KBM-7 (cell line): ENCODE measurements around the gene KCNAB1.
"Not testable (repeated sequence)": the region's sequence is repeated elsewhere in the genome, so short reads cannot be mapped to it uniquely, and the experiment has no call there.

Experiments
- DNase-seq: peaks from one replicate; pipeline ENCODE4 v3.0.0-alpha.2; 2015
- in situ Hi-C: fragments of 300-500 bp; cut with MboI; formaldehyde crosslinking; loops from 2 replicates; pipeline ENCODE4 v1.14.3; 2020; ENCODE audit warnings: low sequenced_read_pairs, low pct_unique_long_range_greater_than_20kb, mixed read lengths

The KCNAB1 gene

DNA sequence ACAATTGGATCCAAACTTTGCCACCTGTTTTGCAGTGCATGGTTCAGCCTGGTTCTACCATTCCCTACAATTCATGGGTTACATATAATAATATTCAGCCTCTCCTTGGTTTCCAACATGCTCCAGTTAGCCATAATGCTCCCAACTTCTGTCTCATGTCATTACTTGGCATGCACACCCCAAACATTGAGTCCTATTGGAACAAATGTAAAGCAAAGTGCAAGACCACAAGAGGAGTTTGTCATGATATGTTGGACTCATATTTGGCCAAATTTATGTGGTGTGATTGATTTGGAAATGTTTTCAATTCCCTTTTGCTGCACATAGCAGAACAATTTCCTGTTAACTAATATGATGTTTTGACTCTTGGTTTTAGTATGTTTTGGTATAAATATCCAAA is 50.2 kb downstream of the KCNAB1 start:
- in situ Hi-C loops: no loop called here
- DNase-seq: no peak

DNA sequence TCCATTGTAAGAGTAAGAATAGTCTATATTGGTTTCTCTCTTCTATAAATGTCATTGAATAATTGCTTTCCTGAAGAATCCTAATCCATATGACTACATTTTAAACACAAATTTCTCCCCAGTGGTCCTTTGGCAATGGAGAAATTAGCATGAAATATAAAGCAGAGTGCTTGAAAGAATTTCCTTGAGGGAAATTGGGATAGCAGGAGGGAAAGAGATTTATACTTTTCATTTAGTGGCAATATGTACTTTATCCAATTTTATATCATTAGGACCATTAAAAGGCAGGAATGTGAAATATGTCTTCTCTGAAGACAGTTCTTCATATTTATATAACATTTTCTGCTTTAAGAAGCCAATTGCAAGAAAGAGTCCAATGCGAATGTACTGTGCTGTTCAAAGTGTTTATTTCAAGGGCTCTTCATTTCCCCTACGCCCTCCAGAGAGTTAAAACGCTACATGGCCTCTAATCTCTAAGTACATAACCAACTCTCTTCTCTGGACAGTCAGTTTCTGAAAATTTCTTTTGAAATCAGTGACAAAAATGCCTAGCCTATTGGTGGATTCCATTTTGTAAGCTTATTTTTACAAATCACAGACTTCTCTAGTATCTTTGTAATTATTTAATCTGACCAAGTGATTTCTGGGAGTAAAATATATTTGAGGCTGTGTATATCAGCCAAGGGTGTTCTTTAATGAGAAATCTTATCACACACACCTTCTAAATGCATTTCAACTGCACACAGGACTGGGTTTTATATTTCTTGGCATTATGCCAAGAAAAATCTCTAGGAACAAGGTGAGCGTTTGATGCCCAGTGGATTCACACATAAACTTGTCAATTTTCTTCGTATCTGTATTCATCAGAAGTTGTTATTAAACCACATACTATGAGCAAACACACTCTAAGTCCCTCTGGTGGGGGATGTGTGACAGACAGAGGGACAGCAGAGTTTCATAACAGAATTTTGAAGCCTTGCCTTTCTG is 51.2 kb downstream of the KCNAB1 start:
- in situ Hi-C loops: no loop called here
- no peak for DNase-seq

DNA sequence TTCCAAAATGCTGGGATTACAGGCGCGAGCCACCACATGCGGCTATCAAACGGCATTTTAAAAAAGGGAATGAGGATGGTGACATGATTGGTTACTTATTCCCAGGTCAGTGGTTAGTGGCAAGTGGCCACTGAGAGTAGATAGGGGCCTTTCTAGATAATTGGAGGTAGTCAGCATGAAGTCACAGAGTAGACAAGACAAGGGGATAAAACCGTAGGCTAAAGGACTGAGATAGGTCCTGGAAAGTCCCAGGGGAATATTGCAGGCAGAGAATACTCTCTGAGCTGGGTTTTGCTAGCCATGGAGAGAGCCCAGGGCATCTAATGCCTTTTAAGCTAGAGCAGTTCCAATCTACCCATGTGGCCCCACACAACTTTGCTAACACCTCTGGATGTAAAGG is 52.2 kb downstream of the KCNAB1 start:
- in situ Hi-C loops: no loop called here
- no peak for DNase-seq

DNA sequence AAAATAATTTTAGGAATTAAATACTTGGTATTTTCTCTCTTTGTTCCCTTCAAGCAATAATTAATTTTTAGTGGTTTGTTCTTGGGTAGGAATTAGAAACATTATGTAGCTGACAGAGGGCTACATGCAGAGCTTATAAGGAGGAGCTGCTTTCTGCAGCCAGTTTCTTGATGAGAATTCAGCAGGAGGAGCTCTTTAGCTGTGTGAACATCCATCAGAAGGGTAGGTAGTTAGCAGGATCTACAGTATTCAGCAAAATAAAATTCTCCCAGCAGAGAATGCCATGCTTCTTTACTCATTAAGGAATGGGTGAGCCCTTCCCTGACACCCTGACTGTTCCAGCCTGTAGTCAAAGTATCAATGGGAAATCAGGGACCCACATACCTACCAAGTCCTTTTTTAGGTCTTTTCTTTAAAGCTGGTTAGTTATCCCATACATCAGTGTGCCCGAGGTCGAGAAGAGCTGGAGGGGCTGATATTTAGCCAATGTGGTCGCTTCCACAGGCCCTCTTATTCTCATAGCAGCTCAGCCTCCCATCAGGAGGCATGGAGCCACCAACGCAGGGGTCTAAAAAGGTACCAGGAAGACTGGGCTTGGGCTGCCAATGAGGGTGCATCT is 54.0 kb downstream of the KCNAB1 start:
- no peak for DNase-seq
- in situ Hi-C loops: no loop called here

DNA sequence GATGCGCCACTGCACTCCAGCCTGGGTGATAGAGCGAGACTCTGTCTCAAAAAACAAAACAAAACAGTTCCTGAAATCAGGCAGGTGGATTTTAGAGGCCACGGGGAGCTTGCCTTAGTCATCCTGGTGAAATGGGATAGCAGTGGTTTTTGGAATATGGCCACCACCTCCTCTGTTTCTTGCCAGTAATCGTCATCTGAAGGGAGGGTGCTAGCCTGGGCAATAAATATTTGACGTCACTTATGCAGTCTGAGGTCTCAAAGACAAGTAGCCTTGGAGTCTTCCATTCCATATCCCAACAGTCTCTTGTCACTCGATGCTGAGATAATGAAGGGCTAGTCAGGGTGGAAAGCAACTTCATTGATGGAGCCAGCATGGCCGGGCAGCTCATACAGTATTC is 55.2 kb downstream of the KCNAB1 start:
- DNase-seq: no peak
- in situ Hi-C loops: no loop called here

DNA sequence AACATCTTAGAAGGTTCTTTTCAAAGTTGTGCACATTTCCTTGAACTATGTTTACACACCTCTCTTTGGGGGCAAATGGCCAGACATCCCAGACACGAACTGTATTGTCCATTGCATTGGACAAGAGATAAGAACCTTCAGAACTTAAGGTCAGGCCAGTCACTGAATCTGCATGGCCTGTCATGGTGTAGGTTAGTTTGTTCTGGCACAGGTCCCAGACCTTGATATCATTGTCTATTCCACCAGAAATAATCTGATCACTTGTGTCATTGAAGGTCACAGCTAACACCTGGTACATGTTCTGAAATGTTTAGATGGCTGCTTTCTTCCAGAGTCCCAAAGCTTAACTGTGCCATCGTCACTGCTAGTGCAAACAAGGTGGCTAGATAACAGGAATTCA is 55.7 kb downstream of the KCNAB1 start:
- no peak for DNase-seq
- in situ Hi-C loops: no loop called here

DNA sequence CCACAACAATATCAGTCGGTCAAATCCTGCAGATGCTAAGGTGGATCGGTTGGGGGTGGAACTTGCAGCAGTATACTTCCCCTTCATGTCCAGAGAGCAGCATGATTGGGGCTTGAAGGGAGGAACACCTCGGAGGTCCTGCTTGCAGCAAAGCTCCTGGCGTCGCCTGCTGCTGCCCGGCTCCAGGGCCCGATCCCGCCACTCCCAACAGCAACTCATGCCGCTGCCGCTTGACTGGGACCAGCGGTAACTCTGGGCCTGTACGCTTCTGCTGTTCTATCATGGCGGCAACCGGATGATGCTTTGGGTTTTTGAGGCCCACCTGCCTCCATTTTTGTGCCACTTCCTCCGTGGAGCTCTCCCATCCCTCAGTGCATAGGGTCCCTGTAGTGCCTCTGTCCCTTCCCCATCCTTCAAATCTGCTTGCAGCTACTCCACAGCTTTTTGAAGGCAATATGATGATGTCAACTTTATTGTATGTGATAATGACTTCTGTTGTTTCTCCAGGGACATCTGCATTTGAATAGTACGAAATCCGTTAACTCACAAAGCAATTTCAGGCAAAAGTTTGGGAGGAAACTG is 56.3 kb downstream of the KCNAB1 start:
- in situ Hi-C loops: no loop called here
- no peak for DNase-seq

DNA sequence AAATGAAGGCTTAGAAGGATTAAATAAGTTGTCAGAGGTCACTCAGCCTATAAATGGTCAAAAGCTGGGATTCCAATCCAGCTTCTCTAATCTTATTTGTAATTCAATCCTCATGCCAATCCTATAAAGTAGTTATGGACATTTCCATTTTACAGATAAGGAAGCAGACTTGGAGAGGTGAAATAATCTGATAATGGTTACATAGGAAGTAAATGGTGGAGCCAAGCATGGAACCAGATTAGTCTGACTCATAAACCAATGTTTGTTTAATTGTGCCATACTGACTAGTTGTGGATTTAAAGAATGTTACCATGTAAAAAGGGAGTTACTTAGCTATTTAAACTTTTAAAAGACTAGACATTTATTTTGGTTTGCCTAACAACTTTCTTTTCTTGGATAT is 59.7 kb downstream of the KCNAB1 start:
- DNase-seq: no peak
- in situ Hi-C loops: no loop called here

DNA sequence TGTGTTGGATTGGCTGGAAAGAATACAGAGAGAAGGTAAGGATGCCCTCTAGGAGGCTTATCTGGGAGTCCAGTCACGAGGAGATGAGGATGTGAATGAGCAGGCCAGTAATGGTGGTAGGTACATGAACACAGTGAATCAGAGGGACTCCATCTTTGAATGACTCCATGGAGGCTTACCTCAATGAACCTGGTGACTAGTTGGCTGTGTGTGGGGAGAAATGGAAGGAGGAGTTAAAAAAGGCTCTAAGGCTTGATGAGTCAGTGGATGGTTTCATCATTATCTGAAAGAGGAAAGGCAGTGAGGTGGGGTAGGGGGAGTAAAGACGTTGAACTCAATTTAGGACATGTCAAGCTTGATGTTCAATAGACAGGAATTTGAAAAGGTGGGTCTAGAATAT is 61.1 kb downstream of the KCNAB1 start:
- in situ Hi-C loops: no loop called here
- DNase-seq: no peak

DNA sequence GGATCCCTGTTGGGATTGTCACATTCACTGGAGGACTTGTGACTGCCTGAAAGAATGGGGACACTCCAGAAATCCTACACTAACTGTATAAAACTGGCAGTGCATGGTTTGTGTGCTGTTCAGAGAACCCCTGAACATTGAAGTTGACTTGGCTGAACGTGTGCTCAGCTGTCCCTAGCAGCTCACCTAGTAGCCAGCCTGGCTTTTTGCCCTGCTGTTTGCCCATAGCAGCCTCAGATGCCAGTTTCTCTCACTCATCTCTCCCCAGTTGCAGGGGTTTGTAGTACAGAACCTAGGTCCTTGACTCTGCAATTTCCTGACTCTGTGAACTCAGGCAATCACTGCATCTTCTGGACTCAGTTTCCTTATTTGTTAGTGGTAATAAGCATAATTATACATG is 63.0 kb downstream of the KCNAB1 start:
- no peak for DNase-seq
- in situ Hi-C loops: no loop called here

DNA sequence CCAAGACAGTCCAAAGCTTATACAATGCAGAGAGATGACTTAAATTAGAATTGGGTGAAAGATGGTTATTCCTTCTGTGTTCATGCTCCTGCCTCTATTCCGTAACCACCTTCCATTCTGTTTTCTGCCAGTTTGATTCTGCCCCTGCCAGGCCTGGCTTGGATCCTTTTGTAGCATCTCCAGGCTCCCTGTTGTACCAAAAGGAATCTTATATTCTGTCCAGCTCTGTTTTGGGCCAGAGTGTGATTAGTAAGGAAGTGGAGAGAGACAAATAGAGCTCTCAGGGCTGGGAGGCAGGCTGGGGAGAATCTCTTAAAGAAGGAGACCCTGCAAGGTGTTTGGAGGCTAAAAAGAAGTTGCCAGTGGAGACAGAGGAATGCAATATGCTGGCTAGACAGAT is 63.8 kb downstream of the KCNAB1 start:
- DNase-seq: no peak
- in situ Hi-C loops: no loop called here

DNA sequence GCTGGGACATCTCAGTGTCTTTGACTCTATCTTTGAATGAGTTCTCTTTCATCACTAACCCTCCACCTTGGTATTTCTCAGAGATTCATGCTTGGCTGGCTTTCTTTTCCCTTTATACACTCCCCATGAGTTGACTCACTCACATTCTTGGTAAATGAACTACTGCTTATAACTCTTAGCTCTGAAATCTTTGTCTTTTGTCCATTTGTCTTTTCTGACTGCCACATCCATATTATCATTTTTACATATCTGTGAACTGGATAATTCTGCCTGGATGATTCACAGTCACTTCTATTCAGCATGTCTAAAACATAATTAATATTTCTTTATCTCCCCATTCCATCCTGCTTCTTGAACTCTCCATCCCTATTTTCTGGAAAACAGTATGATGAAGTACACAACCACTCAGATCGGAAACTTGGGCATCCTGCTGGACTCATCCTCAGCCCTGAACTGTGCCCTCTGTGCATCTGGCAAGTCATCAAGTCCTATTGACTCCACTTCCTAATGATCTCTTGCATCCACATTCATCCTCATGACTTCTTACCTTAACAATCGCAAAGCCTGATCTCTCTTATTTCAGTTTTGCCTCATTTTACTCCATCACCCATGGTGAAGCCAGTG is 66.9 kb downstream of the KCNAB1 start:
- in situ Hi-C loops: no loop called here
- DNase-seq: no peak

DNA sequence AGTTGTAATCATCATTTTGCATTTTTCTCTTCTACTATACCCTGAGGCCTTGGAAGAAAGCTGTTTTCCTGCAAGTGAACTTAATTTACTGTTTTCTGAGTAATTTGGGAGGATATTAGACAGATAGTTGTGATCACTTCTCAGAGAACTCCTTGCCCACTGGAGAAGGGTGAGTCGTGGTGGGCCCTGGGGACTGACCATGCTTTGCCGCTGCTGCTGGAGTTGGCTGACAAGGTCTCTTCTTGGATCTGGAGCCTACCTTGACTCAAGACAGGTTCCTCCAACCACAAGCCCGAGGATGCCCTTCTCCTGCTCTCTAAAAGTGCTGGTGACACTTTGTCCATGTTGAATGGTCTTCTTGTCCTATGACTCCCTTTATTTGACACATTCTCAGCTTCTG is 68.4 kb downstream of the KCNAB1 start:
- in situ Hi-C loops: no loop called here
- DNase-seq: no peak

DNA sequence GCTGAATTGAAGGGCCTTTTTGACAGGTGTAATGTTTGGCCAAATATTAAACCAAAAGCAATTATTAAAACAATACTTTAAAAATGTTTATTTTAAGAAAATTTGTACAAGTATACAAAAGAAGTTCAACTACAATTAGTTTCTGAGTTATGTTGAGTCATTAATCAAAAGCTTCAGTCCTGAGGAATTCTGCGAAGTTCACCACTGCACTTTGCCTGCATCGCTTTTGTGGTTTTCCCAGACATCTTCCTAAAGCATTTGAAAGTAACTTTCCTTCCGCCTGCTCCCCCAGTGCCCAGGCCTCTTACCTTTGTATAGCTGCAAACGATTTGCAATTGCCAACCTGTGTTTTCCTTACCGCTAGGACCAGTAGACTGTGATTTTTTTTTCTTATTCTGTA is 69.5 kb downstream of the KCNAB1 start:
- no peak for DNase-seq
- in situ Hi-C loops: no loop called here

DNA sequence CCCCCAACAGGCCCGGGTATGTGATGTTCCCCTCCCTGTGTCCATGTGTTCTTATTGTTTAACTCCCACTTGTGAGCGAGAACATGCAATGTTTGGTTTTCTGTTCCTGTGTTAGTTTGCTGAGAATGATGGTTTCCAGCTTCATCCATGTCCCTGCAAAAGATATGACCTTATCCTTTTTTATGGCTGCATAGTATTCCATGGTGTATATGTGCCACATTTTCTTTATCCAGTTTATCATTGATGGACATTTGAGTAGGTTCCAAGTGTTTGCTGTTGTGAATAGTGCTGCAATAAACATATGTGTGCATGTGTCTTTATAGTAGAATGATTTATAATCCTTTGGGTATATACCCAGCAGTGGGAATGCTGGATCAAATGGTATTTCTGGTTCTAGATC is 74.6 kb downstream of the KCNAB1 start:
- DNase-seq, in situ Hi-C loops: not testable (repeated sequence)

DNA sequence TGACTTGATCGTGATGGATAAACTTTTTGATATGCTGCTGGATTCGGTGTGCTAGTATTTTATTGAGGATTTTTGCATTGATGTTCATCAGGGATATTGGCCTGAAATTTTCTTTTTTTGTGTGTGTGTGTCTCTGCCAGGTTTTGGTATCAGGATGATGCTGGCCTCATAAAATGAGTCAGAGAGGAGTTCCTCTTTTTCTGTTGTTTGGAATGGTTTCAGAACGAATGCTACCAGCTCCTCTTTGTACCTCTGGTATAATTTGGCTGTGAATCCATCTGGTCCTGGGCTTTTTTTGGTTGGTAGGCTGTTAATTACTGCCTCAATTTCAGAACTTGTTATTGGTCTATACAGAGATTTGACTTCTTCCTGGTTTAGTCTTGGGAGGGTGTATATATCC is 76.8 kb downstream of the KCNAB1 start:
- DNase-seq, in situ Hi-C loops: not testable (repeated sequence)

DNA sequence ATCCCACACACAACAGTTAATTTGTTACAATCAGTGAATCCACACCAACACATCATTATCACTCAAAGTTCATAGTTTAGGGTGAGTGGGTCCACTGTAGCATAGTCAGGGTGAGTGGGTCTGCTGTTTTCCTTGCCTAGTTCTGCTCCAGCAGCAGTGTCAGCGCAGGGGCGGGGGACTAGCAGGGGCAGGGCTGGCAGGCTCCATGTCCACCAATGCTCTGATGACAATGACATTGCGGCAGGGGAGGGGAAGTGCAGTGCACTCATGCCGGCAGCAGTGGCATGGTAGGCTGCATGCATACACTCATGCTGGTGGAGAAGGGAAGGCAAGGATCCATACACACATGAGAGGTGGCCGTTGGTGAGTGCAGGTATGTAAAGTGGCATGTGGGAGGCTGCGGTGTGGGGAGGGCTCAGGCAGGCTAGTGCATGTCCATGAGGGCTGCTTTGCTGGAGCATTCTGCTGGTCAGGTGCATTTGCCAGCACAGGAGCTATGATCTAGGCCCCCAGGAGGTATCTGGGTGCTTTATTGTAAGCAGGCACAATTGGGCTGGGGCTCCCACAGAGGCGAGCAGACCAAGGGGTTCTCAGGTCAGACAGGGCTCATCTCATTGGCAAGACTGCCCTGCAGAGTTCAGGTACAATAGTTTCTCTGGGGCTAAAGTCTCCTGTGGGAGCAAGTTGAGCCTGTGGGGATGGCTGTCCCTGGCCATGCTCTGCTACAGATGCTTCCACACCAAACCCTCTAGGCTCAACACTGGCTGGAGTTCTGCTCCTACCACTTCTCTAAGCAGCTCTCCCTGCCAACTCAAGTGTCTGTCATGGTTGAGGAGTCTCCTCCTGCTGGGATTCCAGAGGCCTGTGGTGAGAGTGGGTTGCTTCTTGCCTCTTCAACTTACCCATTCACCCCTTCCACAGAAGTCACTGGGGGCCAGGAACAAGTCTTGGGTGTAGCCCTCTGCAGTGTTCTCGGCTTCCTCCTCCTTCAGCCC is 81.3 kb downstream of the KCNAB1 start:
- DNase-seq: no peak

DNA sequence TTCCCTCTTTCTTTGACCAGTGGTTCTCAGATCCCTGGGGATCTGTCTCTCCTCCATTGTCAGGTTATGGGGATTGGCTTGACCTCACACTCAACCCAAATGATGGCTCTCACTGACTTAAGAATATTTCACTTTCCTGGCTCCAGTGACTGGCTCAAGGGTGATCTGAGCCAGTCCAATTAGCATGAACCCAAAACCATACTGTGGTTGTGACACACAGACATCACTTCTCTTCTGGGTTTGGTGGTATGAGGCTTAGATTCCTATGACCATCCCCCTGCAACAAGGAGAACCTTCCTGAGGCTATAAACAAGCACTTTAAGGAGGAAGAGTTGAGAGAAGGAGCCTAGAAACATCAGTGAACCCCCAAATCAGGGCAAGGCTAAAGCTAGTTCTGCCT is 85.8 kb downstream of the KCNAB1 start:
- in situ Hi-C loops: no loop called here
- DNase-seq: no peak

More for the DNA sequence above, 81.3 kb downstream of the KCNAB1 start:
- in situ Hi-C loops: no loop called here
